ENCODE results near the gene NUP188.

Gene NUP188

DNA sequence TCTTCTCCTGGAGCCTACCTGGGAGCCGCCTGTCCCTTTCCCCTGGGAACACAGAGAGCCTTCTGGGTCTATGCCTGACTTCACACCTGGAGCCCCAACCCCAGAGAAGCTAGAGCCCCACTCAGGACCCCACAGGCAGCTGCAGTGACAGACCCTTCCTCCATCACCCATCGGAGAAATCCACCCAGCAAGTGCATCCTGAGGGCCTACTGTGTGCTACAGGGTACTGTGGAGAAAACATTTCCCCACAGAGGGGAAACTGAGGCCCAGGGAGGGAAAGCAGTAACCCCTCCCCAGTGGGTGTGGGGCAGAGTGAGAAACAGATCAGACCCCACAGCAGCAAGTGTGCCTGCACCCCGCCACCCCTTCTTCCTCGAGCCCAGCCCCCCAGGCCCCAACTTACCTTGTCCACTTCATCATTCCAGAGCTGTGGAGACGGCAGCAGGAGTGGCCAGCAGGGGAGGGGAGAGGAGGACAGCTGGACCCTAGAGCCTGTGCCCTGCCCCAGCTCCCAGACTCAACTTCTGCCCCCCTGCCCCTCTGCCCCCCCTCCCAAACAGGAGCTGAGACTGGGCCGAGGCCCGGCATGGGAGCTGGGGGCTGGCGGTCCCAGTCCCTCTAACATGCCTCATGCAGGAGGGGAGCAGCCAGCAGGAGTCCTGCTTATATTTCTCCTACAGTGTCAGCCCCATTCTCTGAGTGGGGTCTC is 62.9 kb downstream of the NUP188 start:
- no peaks in the 10 kb centered on the region for H3K4me1 ChIP-seq (ENCODE audit: insufficient read depth, low read length)
- H2AFZ ChIP-seq (ENCODE audit: low read depth, low read length): no peak overlapping the region
- no peak overlapping the region for H3K4me3 ChIP-seq (ENCODE audit: low read length)
- H3K36me3 ChIP-seq (ENCODE audit: insufficient read depth, low read length): peaks cover 78% of the 10 kb centered on the region
- H3K27me3 ChIP-seq (ENCODE audit: insufficient read depth, low read length): no peaks in the 10 kb centered on the region
- no peaks in the 10 kb centered on the region for H3K9me3 ChIP-seq (ENCODE audit: low read length)

- Histone ChIP-seq H3K9me3 (ENCODE audit: low read length) (no peaks in the 10 kb centered on the region), H3K4me1 (ENCODE audit: insufficient read depth, low read length) (no peaks in the 10 kb centered on the region), H3K4me3 (ENCODE audit: low read length) (no peak overlapping the region), H3K27me3 (ENCODE audit: insufficient read depth, low read length) (no peaks in the 10 kb centered on the region), H2AFZ (ENCODE audit: low read depth, low read length) (no peak overlapping the region), H3K36me3 (ENCODE audit: insufficient read depth, low read length) (peaks cover 74% of the 10 kb centered on the region)
These were observed 63.7 kb downstream of the NUP188 start for GRCh38 chr9:129011170-129011569.

DNA sequence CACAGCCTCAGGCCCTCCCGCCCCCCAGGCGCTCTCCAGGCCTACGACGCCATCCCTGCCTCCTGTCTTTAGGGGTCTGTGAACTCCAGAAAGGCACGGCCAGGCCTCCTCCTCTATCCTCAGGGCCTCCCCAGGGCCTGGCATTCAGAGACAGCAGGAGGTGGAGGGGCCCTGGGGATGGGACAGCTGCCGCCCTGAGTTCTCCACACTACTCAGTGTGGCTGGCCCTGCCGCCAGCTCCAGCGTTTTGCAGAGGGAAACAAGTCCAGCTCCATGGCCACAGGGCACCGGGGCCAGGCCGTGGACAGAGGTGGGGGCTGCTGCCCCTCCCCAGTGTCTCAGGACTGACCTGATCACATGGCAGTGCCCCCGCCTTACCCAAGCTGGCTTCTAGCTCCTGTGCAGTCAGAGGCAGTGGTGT is 64.3 kb downstream of the NUP188 start:
- Histone ChIP-seq H3K36me3 (ENCODE audit: insufficient read depth, low read length) (peaks cover 69% of the 10 kb centered on the region), H3K4me3 (ENCODE audit: low read length) (no peak overlapping the region), H2AFZ (ENCODE audit: low read depth, low read length) (no peak overlapping the region), H3K4me1 (ENCODE audit: insufficient read depth, low read length) (no peaks in the 10 kb centered on the region), H3K9me3 (ENCODE audit: low read length) (no peaks in the 10 kb centered on the region), H3K27me3 (ENCODE audit: insufficient read depth, low read length) (no peaks in the 10 kb centered on the region)

DNA sequence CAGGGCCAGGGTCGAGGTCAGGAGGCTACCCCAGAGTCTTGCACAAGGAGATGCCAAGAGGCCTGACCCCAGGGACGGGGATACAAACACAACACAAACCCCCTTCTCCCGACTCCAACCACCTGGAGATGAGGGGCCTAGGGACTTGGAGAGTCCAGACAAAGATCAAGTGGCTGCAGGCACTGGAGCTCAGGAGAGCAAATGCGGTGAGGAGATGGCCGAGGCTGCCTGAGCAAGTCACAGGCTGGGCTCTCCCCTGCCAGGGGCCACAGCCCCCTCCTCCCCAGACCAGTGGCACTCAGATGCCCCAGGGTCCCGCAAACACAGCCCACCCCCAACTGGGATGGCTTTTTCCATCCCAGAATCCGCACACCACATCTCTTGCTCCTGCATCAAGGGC is 64.8 kb downstream of the NUP188 start:
- Histone ChIP-seq H3K27me3 (ENCODE audit: insufficient read depth, low read length) (no peaks in the 10 kb centered on the region), H3K9me3 (ENCODE audit: low read length) (no peaks in the 10 kb centered on the region), H3K4me1 (ENCODE audit: insufficient read depth, low read length) (no peaks in the 10 kb centered on the region), H3K4me3 (ENCODE audit: low read length) (no peak overlapping the region), H3K36me3 (ENCODE audit: insufficient read depth, low read length) (peaks cover 65% of the 10 kb centered on the region), H2AFZ (ENCODE audit: low read depth, low read length) (no peak overlapping the region)

GRCh38 chr9:129012893-129013448 is 65.5 kb downstream of the NUP188 start:
- Histone ChIP-seq H3K4me3 (ENCODE audit: low read length) (no peak overlapping the region), H2AFZ (ENCODE audit: low read depth, low read length) (no peak overlapping the region), H3K9me3 (ENCODE audit: low read length) (no peaks in the 10 kb centered on the region), H3K36me3 (ENCODE audit: insufficient read depth, low read length) (peaks cover 59% of the 10 kb centered on the region), H3K4me1 (ENCODE audit: insufficient read depth, low read length) (no peaks in the 10 kb centered on the region), H3K27me3 (ENCODE audit: insufficient read depth, low read length) (no peaks in the 10 kb centered on the region)

DNA sequence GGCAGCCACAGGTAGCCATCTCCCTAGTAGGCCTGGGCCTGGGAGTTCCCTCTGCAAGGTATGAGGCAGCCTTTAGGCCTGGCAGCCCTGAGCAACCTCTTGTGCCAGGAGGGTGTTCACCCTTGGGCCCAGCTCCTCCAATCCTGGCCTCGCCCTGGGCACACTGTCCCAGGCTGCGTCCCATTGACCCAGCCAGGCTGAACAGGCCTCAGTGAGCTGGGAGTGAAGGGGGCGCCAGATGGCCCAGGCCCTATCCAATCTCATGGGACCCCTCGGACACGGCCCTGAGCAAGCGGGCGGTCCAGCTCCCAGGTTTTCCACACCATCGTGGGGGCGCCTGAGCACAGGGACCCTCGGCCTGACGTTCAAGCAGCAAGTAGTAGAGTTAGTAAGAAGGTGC is 66.2 kb downstream of the NUP188 start:
- Histone ChIP-seq H3K4me3 (ENCODE audit: low read length) (no peak overlapping the region), H3K9me3 (ENCODE audit: low read length) (no peaks in the 10 kb centered on the region), H3K27me3 (ENCODE audit: insufficient read depth, low read length) (no peaks in the 10 kb centered on the region), H3K36me3 (ENCODE audit: insufficient read depth, low read length) (peaks cover 52% of the 10 kb centered on the region), H3K4me1 (ENCODE audit: insufficient read depth, low read length) (no peaks in the 10 kb centered on the region), H2AFZ (ENCODE audit: low read depth, low read length) (no peak overlapping the region)

- H3K4me3 ChIP-seq (ENCODE audit: low read length): no peak overlapping the region
- peaks cover 48% of the 10 kb centered on the region for H3K36me3 ChIP-seq (ENCODE audit: insufficient read depth, low read length)
- H3K27me3 ChIP-seq (ENCODE audit: insufficient read depth, low read length): no peaks in the 10 kb centered on the region
- no peaks in the 10 kb centered on the region for H3K9me3 ChIP-seq (ENCODE audit: low read length)
- no peak overlapping the region for H2AFZ ChIP-seq (ENCODE audit: low read depth, low read length)
- no peaks in the 10 kb centered on the region for H3K4me1 ChIP-seq (ENCODE audit: insufficient read depth, low read length)
These were observed 66.6 kb downstream of the NUP188 start for GRCh38 chr9:129014124-129014523.

DNA sequence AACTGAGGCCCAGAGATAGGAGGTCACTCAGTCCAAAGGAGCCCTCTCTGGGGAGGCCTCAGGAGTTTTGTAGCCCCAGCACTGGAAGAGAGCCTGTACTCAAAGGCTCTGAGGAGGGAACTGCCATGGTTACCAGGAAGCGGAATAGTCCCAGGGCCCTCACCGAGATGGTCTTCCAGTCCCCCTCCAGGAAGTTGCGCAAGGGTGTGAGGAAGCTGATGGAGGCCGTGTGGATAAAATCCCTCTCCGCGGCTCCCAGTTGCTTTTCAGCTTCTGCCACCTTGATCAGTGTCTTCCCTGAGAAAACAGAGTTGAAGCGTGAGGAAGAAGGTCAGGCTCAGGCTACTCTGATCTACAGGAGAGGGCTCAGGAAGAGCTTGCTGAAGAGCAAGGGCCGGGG is 67.1 kb downstream of the NUP188 start:
- H3K36me3 ChIP-seq (ENCODE audit: insufficient read depth, low read length): peaks cover 46% of the 10 kb centered on the region
- no peak overlapping the region for H2AFZ ChIP-seq (ENCODE audit: low read depth, low read length)
- no peaks in the 10 kb centered on the region for H3K4me1 ChIP-seq (ENCODE audit: insufficient read depth, low read length)
- H3K4me3 ChIP-seq (ENCODE audit: low read length): no peak overlapping the region
- no peaks in the 10 kb centered on the region for H3K9me3 ChIP-seq (ENCODE audit: low read length)
- H3K27me3 ChIP-seq (ENCODE audit: insufficient read depth, low read length): no peaks in the 10 kb centered on the region

DNA sequence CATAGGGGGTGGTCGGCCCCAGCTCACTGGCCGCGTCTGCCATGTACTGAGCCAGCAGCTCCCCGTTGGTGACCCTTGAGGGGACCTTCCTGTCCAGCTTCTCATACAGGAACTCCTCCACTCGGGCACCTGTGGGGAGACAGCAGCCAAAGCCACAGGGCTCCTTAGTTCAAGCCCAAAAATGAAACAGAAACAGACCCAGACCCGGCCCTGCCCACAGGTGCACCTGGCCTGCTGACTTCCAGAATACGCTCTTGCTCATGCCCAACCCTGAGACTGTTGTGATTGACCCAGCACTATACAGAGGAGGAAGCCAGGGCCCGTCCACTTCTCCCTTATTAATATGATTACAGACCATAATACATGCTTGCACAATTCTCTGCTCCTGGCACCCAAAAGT is 73.6 kb downstream of the NUP188 start:
- Histone ChIP-seq H3K4me1 (ENCODE audit: insufficient read depth, low read length) (peaks cover 11% of the 10 kb centered on the region), H3K27me3 (ENCODE audit: insufficient read depth, low read length) (no peaks in the 10 kb centered on the region), H3K36me3 (ENCODE audit: insufficient read depth, low read length) (no peaks in the 10 kb centered on the region), H3K9me3 (ENCODE audit: low read length) (no peaks in the 10 kb centered on the region), H3K4me3 (ENCODE audit: low read length) (no peak overlapping the region), H2AFZ (ENCODE audit: low read depth, low read length) (no peak overlapping the region)

GRCh38 chr9:129022037-129022436 is 74.5 kb downstream of the NUP188 start:
- H2AFZ ChIP-seq (ENCODE audit: low read depth, low read length): no peak overlapping the region
- peaks cover 21% of the 10 kb centered on the region for H3K4me1 ChIP-seq (ENCODE audit: insufficient read depth, low read length)
- H3K27me3 ChIP-seq (ENCODE audit: insufficient read depth, low read length): no peaks in the 10 kb centered on the region
- no peak overlapping the region for H3K4me3 ChIP-seq (ENCODE audit: low read length)
- H3K9me3 ChIP-seq (ENCODE audit: low read length): no peaks in the 10 kb centered on the region
- no peaks in the 10 kb centered on the region for H3K36me3 ChIP-seq (ENCODE audit: insufficient read depth, low read length)

- peaks cover 27% of the 10 kb centered on the region for H3K4me1 ChIP-seq (ENCODE audit: insufficient read depth, low read length)
- H2AFZ ChIP-seq (ENCODE audit: low read depth, low read length): no peak overlapping the region
- no peak overlapping the region for H3K4me3 ChIP-seq (ENCODE audit: low read length)
- no peaks in the 10 kb centered on the region for H3K36me3 ChIP-seq (ENCODE audit: insufficient read depth, low read length)
- H3K9me3 ChIP-seq (ENCODE audit: low read length): no peaks in the 10 kb centered on the region
- no peaks in the 10 kb centered on the region for H3K27me3 ChIP-seq (ENCODE audit: insufficient read depth, low read length)
These were observed 75.8 kb downstream of the NUP188 start for GRCh38 chr9:129023036-129023907.

GRCh38 chr9:129023908-129024233 is 76.4 kb downstream of the NUP188 start:
- no peak overlapping the region for H3K4me3 ChIP-seq (ENCODE audit: low read length)
- no peaks in the 10 kb centered on the region for H3K9me3 ChIP-seq (ENCODE audit: low read length)
- H3K4me1 ChIP-seq (ENCODE audit: insufficient read depth, low read length): peaks cover 31% of the 10 kb centered on the region
- no peak overlapping the region for H2AFZ ChIP-seq (ENCODE audit: low read depth, low read length)
- H3K27me3 ChIP-seq (ENCODE audit: insufficient read depth, low read length): no peaks in the 10 kb centered on the region
- H3K36me3 ChIP-seq (ENCODE audit: insufficient read depth, low read length): no peaks in the 10 kb centered on the region

- Histone ChIP-seq H3K9me3 (ENCODE audit: low read length) (no peaks in the 10 kb centered on the region), H3K36me3 (ENCODE audit: insufficient read depth, low read length) (no peaks in the 10 kb centered on the region), H3K27me3 (ENCODE audit: insufficient read depth, low read length) (no peaks in the 10 kb centered on the region), H3K4me1 (ENCODE audit: insufficient read depth, low read length) (peaks cover 31% of the 10 kb centered on the region), H2AFZ (ENCODE audit: low read depth, low read length) (no peak overlapping the region), H3K4me3 (ENCODE audit: low read length) (peak overlapping the region; percentile 81)
These were observed 79.1 kb downstream of the NUP188 start for GRCh38 chr9:129026442-129027223.
